Neural progenitor cell (in vitro differentiated cells): ENCODE measurements around the gene P2RX6. TPM values are rescaled to one million over a fixed set of nuclear protein-coding genes. Genes with fewer than 3 reads are reported as not detected.
"Not testable (repeated sequence)": the region's sequence is repeated elsewhere in the genome, so short reads cannot be mapped to it uniquely, and the experiment has no call there.

Experiments
- DNase-seq: peaks from one replicate; pipeline ENCODE4 v3.0.0-alpha.2; 2016; ENCODE audit warnings: low spot score
- H2AFZ ChIP-seq: fragments of 200-600 bp; sonication (generic); replicated peaks from 2 replicates; pipeline ENCODE4 v1.6.1; 2016; ENCODE audit warnings: antibody characterized with exemption
- H3F3A ChIP-seq: fragments of 200-600 bp; sonication (generic); 2 replicates; pipeline ENCODE4 v1.6.1; 2016; ENCODE audit warnings: antibody characterized with exemption, low read depth
- H3K27ac ChIP-seq: fragments of 200-600 bp; sonication (generic); 2 replicates; pipeline ENCODE4 v1.5.1; 2016; ENCODE audit warnings: mild to moderate bottlenecking
- H3K27me3 ChIP-seq: fragments of 200-600 bp; sonication (generic); 2 replicates; pipeline ENCODE4 v1.6.1; 2016; ENCODE audit warnings: mild to moderate bottlenecking, moderate library complexity
- H3K36me3 ChIP-seq: fragments of 200-600 bp; sonication (generic); 2 replicates; pipeline ENCODE4 v1.5.1; 2016
- H3K4me1 ChIP-seq: fragments of 200-600 bp; sonication (generic); 2 replicates; pipeline ENCODE4 v1.6.1; 2016; ENCODE audit warnings: mixed run types
- H3K4me2 ChIP-seq: fragments of 200-600 bp; sonication (generic); 2 replicates; pipeline ENCODE4 v1.6.1; 2016
- H3K4me3 ChIP-seq: fragments of 200-600 bp; sonication (generic); 2 replicates; pipeline ENCODE4 v1.5.1; 2016
- H3K79me2 ChIP-seq: fragments of 200-600 bp; sonication (generic); 2 replicates; pipeline ENCODE4 v1.6.1; 2016; ENCODE audit warnings: low read depth
- H3K9ac ChIP-seq: fragments of 200-600 bp; sonication (generic); 2 replicates; pipeline ENCODE4 v1.6.1; 2016
- H3K9me3 ChIP-seq: fragments of 200-600 bp; sonication (generic); 2 replicates; pipeline ENCODE4 v1.5.1; 2016; ENCODE audit warnings: low read depth
- H4K20me1 ChIP-seq: fragments of 200-600 bp; sonication (generic); 2 replicates; pipeline ENCODE4 v1.6.1; 2016; ENCODE audit warnings: low read depth
- H3K27ac Mint-ChIP-seq: 3 replicates; pipeline ENCODE4 v1.8.0; 2021; ENCODE audit warnings: mixed read lengths
- H3K27me3 Mint-ChIP-seq: 2 replicates; pipeline ENCODE4 v1.8.0; 2022; ENCODE audit warnings: low read depth, mild to moderate bottlenecking, inconsistent platforms, moderate library complexity, mixed read lengths; ENCODE audit not compliant: insufficient read depth
- H3K36me3 Mint-ChIP-seq: 3 replicates; pipeline ENCODE4 v1.8.0; 2021; ENCODE audit warnings: mixed read lengths
- H3K4me1 Mint-ChIP-seq: 3 replicates; pipeline ENCODE4 v1.8.0; 2021; ENCODE audit warnings: mixed read lengths
- H3K4me3 Mint-ChIP-seq: 3 replicates; pipeline ENCODE4 v1.8.0; 2021; ENCODE audit warnings: mild to moderate bottlenecking, moderate library complexity, mixed read lengths
- H3K9me3 Mint-ChIP-seq: 3 replicates; pipeline ENCODE4 v1.8.0; 2020; ENCODE audit warnings: mixed read lengths
- EZH2 ChIP-seq: fragments of 200-600 bp; sonication (generic); IDR thresholded peaks from 2 replicates; pipeline ENCODE4 v1.6.1; 2017; ENCODE audit warnings: antibody characterized with exemption, mild to moderate bottlenecking, moderate library complexity
- EZH2phosphoT487 ChIP-seq: fragments of 200-600 bp; sonication (generic); IDR thresholded peaks from 2 replicates; pipeline ENCODE4 v1.6.1; 2017; ENCODE audit warnings: antibody characterized with exemption
- total RNA-seq: library from RNA; depleted of rRNA; stranded (reverse); fragments of >200 nt; gene quantifications from 2 replicates; pipeline ENCODE4 v1.2.3, GENCODE V29; 2015; ENCODE audit warnings: low replicate concordance
- TF ChIP-seq, protein P1 (sequence below): fragments of 200-600 bp; sonication (generic); IDR thresholded peaks from 2 replicates; pipeline ENCODE4 v1.5.1; 2017; ENCODE audit warnings: antibody characterized with exemption, mild to moderate bottlenecking

Gene P2RX6
- total RNA-seq, 1 donor from 2014 or later = 0.36 TPM

DNA sequence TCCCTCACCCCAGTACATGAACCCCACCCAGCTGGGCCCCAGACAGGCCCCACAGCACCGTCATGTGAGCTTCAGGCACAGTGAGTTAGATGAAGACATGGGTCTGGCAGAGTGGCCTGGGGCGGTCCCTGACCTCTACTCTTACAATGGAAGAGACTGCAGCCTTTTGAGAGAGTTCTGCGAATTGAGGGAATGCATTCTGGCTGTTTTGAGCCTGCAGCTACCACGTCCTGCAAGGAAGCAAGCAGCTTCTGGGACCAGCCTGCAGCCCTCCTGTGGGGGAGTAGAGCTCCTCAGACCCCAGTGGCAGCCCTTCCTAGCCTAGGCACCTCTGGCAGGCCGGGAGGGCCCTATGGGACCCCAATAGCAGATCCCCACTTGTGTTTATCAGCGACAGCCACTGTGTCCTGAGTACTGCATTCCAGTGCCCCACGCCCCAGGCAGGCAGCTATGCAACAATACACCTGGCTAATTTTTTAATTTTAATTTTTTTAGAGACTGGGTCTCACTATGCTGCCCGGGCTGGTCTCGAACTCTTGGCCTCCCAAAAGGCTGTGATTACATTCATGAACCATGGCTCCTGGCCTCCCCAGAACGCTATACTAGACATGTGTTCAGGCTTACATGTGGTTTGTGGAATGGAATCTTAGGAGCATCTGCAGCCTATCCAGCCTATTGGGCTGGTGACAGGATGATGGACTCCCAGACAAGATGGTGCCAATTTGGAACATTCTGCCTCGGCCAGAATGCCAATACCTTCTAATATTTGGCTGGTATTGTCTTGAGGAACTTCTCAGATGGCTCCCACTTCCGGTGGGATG is 18.1 kb downstream of the P2RX6 start:
- no peaks in the 10 kb centered on the region for H3K4me1 ChIP-seq
- peaks cover 22% of the 10 kb centered on the region for H3K4me1 Mint-ChIP-seq
- H3K4me3 ChIP-seq = peak overlapping the region; percentile 54
- H3K4me2 ChIP-seq = peak overlapping the region; percentile 91
- no peaks in the 10 kb centered on the region for H3K9me3 Mint-ChIP-seq
- peaks cover 7% of the 10 kb centered on the region for H3F3A ChIP-seq
- no peaks in the 10 kb centered on the region for H3K36me3 Mint-ChIP-seq
- peaks cover 23% of the 10 kb centered on the region for H3K27me3 Mint-ChIP-seq
- H3K27ac ChIP-seq = no peak overlapping the region
- H4K20me1 ChIP-seq = no peaks in the 10 kb centered on the region
- no peak for TF ChIP-seq EZH2
- no peak for TF ChIP-seq EZH2phosphoT487
- TF ChIP-seq, protein P1, sequence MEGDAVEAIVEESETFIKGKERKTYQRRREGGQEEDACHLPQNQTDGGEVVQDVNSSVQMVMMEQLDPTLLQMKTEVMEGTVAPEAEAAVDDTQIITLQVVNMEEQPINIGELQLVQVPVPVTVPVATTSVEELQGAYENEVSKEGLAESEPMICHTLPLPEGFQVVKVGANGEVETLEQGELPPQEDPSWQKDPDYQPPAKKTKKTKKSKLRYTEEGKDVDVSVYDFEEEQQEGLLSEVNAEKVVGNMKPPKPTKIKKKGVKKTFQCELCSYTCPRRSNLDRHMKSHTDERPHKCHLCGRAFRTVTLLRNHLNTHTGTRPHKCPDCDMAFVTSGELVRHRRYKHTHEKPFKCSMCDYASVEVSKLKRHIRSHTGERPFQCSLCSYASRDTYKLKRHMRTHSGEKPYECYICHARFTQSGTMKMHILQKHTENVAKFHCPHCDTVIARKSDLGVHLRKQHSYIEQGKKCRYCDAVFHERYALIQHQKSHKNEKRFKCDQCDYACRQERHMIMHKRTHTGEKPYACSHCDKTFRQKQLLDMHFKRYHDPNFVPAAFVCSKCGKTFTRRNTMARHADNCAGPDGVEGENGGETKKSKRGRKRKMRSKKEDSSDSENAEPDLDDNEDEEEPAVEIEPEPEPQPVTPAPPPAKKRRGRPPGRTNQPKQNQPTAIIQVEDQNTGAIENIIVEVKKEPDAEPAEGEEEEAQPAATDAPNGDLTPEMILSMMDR = no peak
- H3K4me3 Mint-ChIP-seq = no peak overlapping the region
- H3K9me3 ChIP-seq = no peaks in the 10 kb centered on the region
- H2AFZ ChIP-seq = peak overlapping the region; percentile 81
- peaks cover 54% of the 10 kb centered on the region for H3K27me3 ChIP-seq
- H3K27ac Mint-ChIP-seq = no peak overlapping the region
- H3K9ac ChIP-seq = no peak overlapping the region
- DNase-seq = peak; percentile 39
- H3K79me2 ChIP-seq = no peaks in the 10 kb centered on the region
- H3K36me3 ChIP-seq = no peaks in the 10 kb centered on the region

GRCh38 chr22:21033895-21034294 is 18.9 kb downstream of the P2RX6 start:
- H3K36me3 ChIP-seq = no peaks in the 10 kb centered on the region
- TF ChIP-seq EZH2phosphoT487 = no peak
- Mint-ChIP-seq H3K9me3 (no peaks in the 10 kb centered on the region), H3K4me3 (no peak overlapping the region), H3K36me3 (no peaks in the 10 kb centered on the region), H3K27ac (no peak overlapping the region), H3K27me3 (peaks cover 23% of the 10 kb centered on the region), H3K4me1 (peaks cover 27% of the 10 kb centered on the region)
- H3K9me3 ChIP-seq = no peaks in the 10 kb centered on the region
- DNase-seq = no peak
- no peaks in the 10 kb centered on the region for H3K4me1 ChIP-seq
- H3K4me2 ChIP-seq = no peak overlapping the region
- peaks cover 54% of the 10 kb centered on the region for H3K27me3 ChIP-seq
- H2AFZ ChIP-seq = no peak overlapping the region
- no peak overlapping the region for H3K4me3 ChIP-seq
- peaks cover 7% of the 10 kb centered on the region for H3F3A ChIP-seq
- H3K9ac ChIP-seq = no peak overlapping the region
- no peak overlapping the region for H3K27ac ChIP-seq
- H4K20me1 ChIP-seq = no peaks in the 10 kb centered on the region
- H3K79me2 ChIP-seq = no peaks in the 10 kb centered on the region

DNA sequence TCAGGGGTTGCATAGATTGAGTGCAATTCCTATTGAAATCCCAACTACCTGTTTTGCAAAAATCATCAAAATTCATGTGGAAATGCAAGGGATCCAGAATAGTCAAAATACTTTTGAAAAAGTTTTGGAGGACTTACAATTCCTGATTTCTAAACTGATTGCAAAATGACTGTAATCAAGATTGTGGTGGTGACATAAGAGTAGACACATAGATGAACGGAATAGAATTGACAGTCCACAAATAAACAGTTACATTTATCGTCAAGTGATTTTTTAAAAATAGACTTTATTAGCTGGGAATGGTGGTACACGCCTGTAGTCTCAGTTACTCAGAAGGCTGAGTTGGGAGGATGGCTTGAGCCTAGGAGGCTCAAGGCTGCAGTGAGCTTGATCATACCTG is 20.0 kb downstream of the P2RX6 start:
- Histone ChIP-seq H3K79me2 (no peaks in the 10 kb centered on the region), H4K20me1 (no peaks in the 10 kb centered on the region), H3K4me2 (no peak overlapping the region), H3K36me3 (no peaks in the 10 kb centered on the region), H3K4me3 (no peak overlapping the region), H3K27me3 (peaks cover 53% of the 10 kb centered on the region), H3K9ac (no peak overlapping the region), H2AFZ (no peak overlapping the region), H3K4me1 (no peaks in the 10 kb centered on the region), H3K27ac (no peak overlapping the region), H3K9me3 (no peaks in the 10 kb centered on the region), H3F3A (peaks cover 7% of the 10 kb centered on the region)
- Mint-ChIP-seq H3K4me3 (no peak overlapping the region), H3K4me1 (peaks cover 21% of the 10 kb centered on the region), H3K36me3 (no peaks in the 10 kb centered on the region), H3K27ac (no peak overlapping the region), H3K9me3 (no peaks in the 10 kb centered on the region), H3K27me3 (peaks cover 19% of the 10 kb centered on the region)
- no peak for DNase-seq
- TF ChIP-seq EZH2 = no peak
- no peak for TF ChIP-seq EZH2phosphoT487
- TF ChIP-seq, protein P1 = no peak

GRCh38 chr22:21038405-21038804 is 23.4 kb downstream of the P2RX6 start:
- no peak overlapping the region for H3K4me2 ChIP-seq
- no peaks in the 10 kb centered on the region for H3K79me2 ChIP-seq
- H4K20me1 ChIP-seq = no peaks in the 10 kb centered on the region
- H3K4me1 ChIP-seq = no peaks in the 10 kb centered on the region
- Mint-ChIP-seq H3K27me3 (peaks cover 7% of the 10 kb centered on the region), H3K4me3 (peak overlapping the region; percentile 8), H3K9me3 (no peaks in the 10 kb centered on the region), H3K27ac (no peak overlapping the region), H3K36me3 (no peaks in the 10 kb centered on the region), H3K4me1 (peaks cover 13% of the 10 kb centered on the region)
- no peak overlapping the region for H3K4me3 ChIP-seq
- H3K27ac ChIP-seq = no peak overlapping the region
- no peak overlapping the region for H3K9ac ChIP-seq
- no peaks in the 10 kb centered on the region for H3K9me3 ChIP-seq
- H3F3A ChIP-seq = no peaks in the 10 kb centered on the region
- no peaks in the 10 kb centered on the region for H3K36me3 ChIP-seq
- peaks cover 22% of the 10 kb centered on the region for H3K27me3 ChIP-seq
- no peak overlapping the region for H2AFZ ChIP-seq
- TF ChIP-seq EZH2phosphoT487 (no peak), EZH2 (no peak)
- TF ChIP-seq, protein P1 = no peak
- DNase-seq = no peak

- H3K4me3 ChIP-seq, H3K9me3 Mint-ChIP-seq, H3K9ac ChIP-seq, H3K4me1 ChIP-seq, H3F3A ChIP-seq, H2AFZ ChIP-seq, H3K79me2 ChIP-seq, H3K36me3 Mint-ChIP-seq, H3K36me3 ChIP-seq, H3K27ac ChIP-seq, H3K4me2 ChIP-seq, H3K27me3 Mint-ChIP-seq, H3K27ac Mint-ChIP-seq, H3K4me3 Mint-ChIP-seq, H4K20me1 ChIP-seq, H3K9me3 ChIP-seq, DNase-seq: not testable (repeated sequence)
- H3K4me1 Mint-ChIP-seq = peaks cover 20% of the 10 kb centered on the region
- H3K27me3 ChIP-seq = peaks cover 22% of the 10 kb centered on the region
These were observed 24.2 kb downstream of the P2RX6 start for GRCh38 chr22:21039158-21039557.
